SK-N-SH (cell line): Measurements from ENCODE around the gene TOX2. TPM values are rescaled to one million over a fixed set of nuclear protein-coding genes. Genes with fewer than 3 reads are reported as not detected.

Experiments
- CTCF ChIA-PET: fragments of 300-600, 350-600 bp; formaldehyde crosslinking; extraction: SDS; loops from one replicate; lab custom pipeline; 2021; lab: Yijun Ruan, JAX
- POLR2A ChIA-PET: fragments of 350-600 bp; sonication (Branson Sonifier 250); formaldehyde crosslinking; extraction: SDS; loops from one replicate; lab custom pipeline; 2020; ENCODE audit warnings: antibody characterized with exemption, inconsistent platforms; lab: Yijun Ruan, JAX
- DNase-seq: peaks from one replicate; pipeline ENCODE4 v3.0.0; 2012
- H2AFZ ChIP-seq: fragments of 200-600 bp; sonication (generic); 2 replicates; pipeline ENCODE4 v1.8.1; 2016; ENCODE audit warnings: antibody characterized with exemption, mild to moderate bottlenecking, low read depth
- H3F3A ChIP-seq: fragments of 200-600 bp; sonication (generic); replicated peaks from 2 replicates; pipeline ENCODE3; 2016; ENCODE audit warnings: antibody characterized with exemption, mild to moderate bottlenecking; ENCODE audit not compliant: insufficient read depth
- H3K27ac ChIP-seq, 2 experiments: fragments of 200-500 bp in 1 of 2; fragments of 200-600 bp in 1 of 2; sonication (Bioruptor generic) in 1 of 2; sonication (generic), shearing (Covaris generic) in 1 of 2; 2 replicates each; pipeline versions ENCODE4 v1.5.1 to v1.6.1; 2014 to 2016; ENCODE audit warnings: low read depth in 2 of 2, inconsistent platforms in 1 of 2, low read length in 1 of 2, mild to moderate bottlenecking in 1 of 2, mixed read lengths in 1 of 2
- H3K27me3 ChIP-seq: fragments of 200-600 bp; sonication (generic), shearing (Covaris generic); 2 replicates; pipeline ENCODE4 v1.6.1; 2016; ENCODE audit warnings: mixed run types; ENCODE audit not compliant: insufficient read depth
- H3K36me3 ChIP-seq, 2 experiments: fragments of 200-500 bp in 1 of 2; fragments of 200-600 bp in 1 of 2; sonication (Bioruptor generic) in 1 of 2; sonication (generic) in 1 of 2; replicated peaks in 1 of 2; 2 replicates each; pipeline versions ENCODE3 to v1.5.1; 2014 to 2016; ENCODE audit warnings: low read length in 1 of 2, mild to moderate bottlenecking in 1 of 2; ENCODE audit not compliant: insufficient read depth in 2 of 2, control insufficient read depth in 1 of 2
- H3K4me1 ChIP-seq, 2 experiments: fragments of 200-500 bp in 1 of 2; fragments of 200-600 bp in 1 of 2; sonication (Bioruptor generic) in 1 of 2; sonication (generic), shearing (Covaris generic) in 1 of 2; 2 replicates each; pipeline versions ENCODE4 v1.5.1 to v1.6.1; 2014 to 2016; ENCODE audit warnings: low read depth in 1 of 2, low read length in 1 of 2, mixed run types in 1 of 2; ENCODE audit not compliant: insufficient read depth in 2 of 2, control insufficient read depth in 1 of 2
- H3K4me2 ChIP-seq: fragments of 200-600 bp; sonication (generic), shearing (Covaris generic); 2 replicates; pipeline ENCODE4 v1.6.1; 2017; ENCODE audit warnings: mixed run types
- H3K4me3 ChIP-seq, 2 experiments: fragments of 200-500 bp in 1 of 2; fragments of 200-600 bp in 1 of 2; sonication (Bioruptor generic) in 1 of 2; sonication (generic), shearing (Covaris generic) in 1 of 2; 2 replicates each; pipeline versions ENCODE4 v1.5.1 to v1.8.1; 2014 to 2016; ENCODE audit warnings: low read depth in 2 of 2, inconsistent platforms in 1 of 2, low read length in 1 of 2, mild to moderate bottlenecking in 1 of 2, mixed read lengths in 1 of 2, moderate library complexity in 1 of 2
- H3K79me2 ChIP-seq: fragments of 200-600 bp; sonication (generic); 2 replicates; pipeline ENCODE4 v1.8.1; 2017; ENCODE audit warnings: mild to moderate bottlenecking; ENCODE audit not compliant: insufficient read depth
- H3K9ac ChIP-seq: fragments of 200-600 bp; sonication (generic); 2 replicates; pipeline ENCODE4 v1.6.1; 2017; ENCODE audit warnings: mixed run types
- H3K9me2 ChIP-seq: fragments of 200-600 bp; sonication (generic); 2 replicates; pipeline ENCODE4 v1.6.1; 2017; ENCODE audit warnings: mixed run types
- H3K9me3 ChIP-seq: fragments of 200-600 bp; sonication (generic); 2 replicates; pipeline ENCODE4 v1.6.1; 2017; ENCODE audit warnings: mixed run types, mild to moderate bottlenecking, moderate library complexity
- H4K20me1 ChIP-seq: fragments of 200-600 bp; sonication (generic); 2 replicates; pipeline ENCODE4 v1.6.1; 2017; ENCODE audit warnings: mild to moderate bottlenecking, mixed run types; ENCODE audit not compliant: insufficient read depth
- CHD2 ChIP-seq: fragments of 150-350 bp; IDR thresholded peaks from 2 replicates; pipeline ENCODE4 v1.6.1; 2018; ENCODE audit warnings: low read length; ENCODE audit not compliant: partially characterized antibody
- ELF1 ChIP-seq: IDR thresholded peaks from 2 replicates; pipeline ENCODE4 v1.4.0; 2012
- EP300 ChIP-seq, 2 experiments: IDR thresholded peaks; 2 replicates each; pipeline versions ENCODE4 v1.4.0 to v1.6.1; 2012; ENCODE audit warnings: borderline replicate concordance in 1 of 2, low read depth in 1 of 2, low read length in 1 of 2
- EZH2phosphoT487 ChIP-seq: fragments of 200-600 bp; sonication (generic); IDR thresholded peaks from 2 replicates; pipeline ENCODE4 v1.6.1; 2017; ENCODE audit warnings: low read depth, mixed run types, mild to moderate bottlenecking, antibody characterized with exemption, moderate library complexity, borderline replicate concordance
- GATA2 ChIP-seq: sonication (generic); formaldehyde crosslinking; IDR thresholded peaks from 2 replicates; pipeline ENCODE4 v1.5.0; 2020; ENCODE audit warnings: mild to moderate bottlenecking, missing genetic modification reagents
- JUND ChIP-seq: IDR thresholded peaks from 2 replicates; pipeline ENCODE4 v1.4.0; 2012
- NFIC ChIP-seq: IDR thresholded peaks from 2 replicates; pipeline ENCODE4 v1.4.0; 2012; ENCODE audit warnings: borderline replicate concordance
- POLR2AphosphoS5 ChIP-seq: IDR thresholded peaks from 2 replicates; pipeline ENCODE4 v1.6.1; 2012; ENCODE audit warnings: low read depth, low read length
- RAD21 ChIP-seq: IDR thresholded peaks from 2 replicates; pipeline ENCODE4 v1.6.1; 2012; ENCODE audit warnings: mild to moderate bottlenecking, low read length
- RCOR1 ChIP-seq: fragments of 150-350 bp; IDR thresholded peaks from 2 replicates; pipeline ENCODE4 v1.6.1; 2017; ENCODE audit warnings: antibody characterized with exemption, low read length
- RXRA ChIP-seq: IDR thresholded peaks from 2 replicates; pipeline ENCODE4 v1.4.0; 2012; ENCODE audit warnings: low read depth, mild to moderate bottlenecking, borderline replicate concordance
- SIN3A ChIP-seq: IDR thresholded peaks from 2 replicates; pipeline ENCODE4 v1.6.1; 2012; ENCODE audit warnings: low read depth, mild to moderate bottlenecking, low read length, moderate library complexity, borderline replicate concordance
- TCF12 ChIP-seq: IDR thresholded peaks from 2 replicates; pipeline ENCODE4 v1.4.0; 2012
- TEAD4 ChIP-seq: IDR thresholded peaks from 2 replicates; pipeline ENCODE4 v1.4.0; 2012; ENCODE audit warnings: mild to moderate bottlenecking, borderline replicate concordance; ENCODE audit not compliant: insufficient read depth
- WGBS: methylation state at CpG from one replicate; pipeline ENCODE4 v1.1.6; 2017; ENCODE audit warnings: low lambda C conversion rate; 5-methylcytosine and 5-hydroxymethylcytosine counted together
- polyA plus RNA-seq, 3 experiments: library from polyadenylated mRNA; depleted of rRNA; stranded (reverse); fragments of >200 nt; gene quantifications; 2 replicates each; pipeline ENCODE4 v1.2.3, GENCODE V29; 2012
- TF ChIP-seq, protein P1 (sequence below): fragments of 200-600 bp; sonication (generic); IDR thresholded peaks from 2 replicates; pipeline ENCODE4 v1.6.1; 2017; ENCODE audit warnings: antibody characterized with exemption, mild to moderate bottlenecking, moderate library complexity
- TF ChIP-seq, protein P2 (sequence below): IDR thresholded peaks from 2 replicates; pipeline ENCODE4 v1.4.0; 2012; ENCODE audit warnings: low read depth
- TF ChIP-seq, protein P3 (sequence below): IDR thresholded peaks from 2 replicates; pipeline ENCODE4; 2012

The TOX2 gene
- polyA plus RNA-seq, 1 of the 3 experiments (the other 2 are of a cell fraction) = 15.4 TPM

DNA sequence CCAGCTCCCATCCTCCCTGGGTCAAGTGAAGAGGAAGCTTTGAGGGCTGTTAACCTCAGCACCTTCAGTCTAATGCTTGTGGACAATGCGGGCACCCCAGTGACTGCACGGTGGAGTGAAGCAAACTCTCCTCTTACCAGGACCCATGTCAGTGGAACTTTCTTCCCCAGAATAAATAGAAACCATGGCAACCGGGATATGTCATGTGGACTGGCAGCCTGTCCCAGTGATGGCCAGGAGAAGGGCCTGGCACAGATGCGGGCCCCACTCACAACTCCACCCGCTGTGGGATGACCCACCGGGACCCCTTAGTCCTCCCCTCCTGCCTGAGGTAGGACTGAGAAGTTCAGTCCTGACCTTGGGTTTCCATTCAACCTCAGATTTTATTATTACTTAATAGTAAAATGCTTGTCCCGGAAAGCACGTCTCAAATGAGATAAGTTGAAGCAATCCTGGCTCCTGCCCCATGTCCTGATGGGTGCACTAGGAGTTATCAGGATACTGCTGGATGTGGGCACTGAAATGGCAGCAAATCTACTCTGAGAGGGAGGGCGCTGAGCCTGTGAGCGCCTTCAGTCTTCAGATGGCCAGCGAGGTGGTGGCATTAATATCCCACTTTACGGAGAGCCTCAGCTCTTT lies 23.5 kb downstream of the TOX2 start (continued):
- TF ChIP-seq, protein P1, sequence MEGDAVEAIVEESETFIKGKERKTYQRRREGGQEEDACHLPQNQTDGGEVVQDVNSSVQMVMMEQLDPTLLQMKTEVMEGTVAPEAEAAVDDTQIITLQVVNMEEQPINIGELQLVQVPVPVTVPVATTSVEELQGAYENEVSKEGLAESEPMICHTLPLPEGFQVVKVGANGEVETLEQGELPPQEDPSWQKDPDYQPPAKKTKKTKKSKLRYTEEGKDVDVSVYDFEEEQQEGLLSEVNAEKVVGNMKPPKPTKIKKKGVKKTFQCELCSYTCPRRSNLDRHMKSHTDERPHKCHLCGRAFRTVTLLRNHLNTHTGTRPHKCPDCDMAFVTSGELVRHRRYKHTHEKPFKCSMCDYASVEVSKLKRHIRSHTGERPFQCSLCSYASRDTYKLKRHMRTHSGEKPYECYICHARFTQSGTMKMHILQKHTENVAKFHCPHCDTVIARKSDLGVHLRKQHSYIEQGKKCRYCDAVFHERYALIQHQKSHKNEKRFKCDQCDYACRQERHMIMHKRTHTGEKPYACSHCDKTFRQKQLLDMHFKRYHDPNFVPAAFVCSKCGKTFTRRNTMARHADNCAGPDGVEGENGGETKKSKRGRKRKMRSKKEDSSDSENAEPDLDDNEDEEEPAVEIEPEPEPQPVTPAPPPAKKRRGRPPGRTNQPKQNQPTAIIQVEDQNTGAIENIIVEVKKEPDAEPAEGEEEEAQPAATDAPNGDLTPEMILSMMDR = no peak
- no peak for TF ChIP-seq ELF1
- TF ChIP-seq, all 33 proteins: peak for 0

DNA sequence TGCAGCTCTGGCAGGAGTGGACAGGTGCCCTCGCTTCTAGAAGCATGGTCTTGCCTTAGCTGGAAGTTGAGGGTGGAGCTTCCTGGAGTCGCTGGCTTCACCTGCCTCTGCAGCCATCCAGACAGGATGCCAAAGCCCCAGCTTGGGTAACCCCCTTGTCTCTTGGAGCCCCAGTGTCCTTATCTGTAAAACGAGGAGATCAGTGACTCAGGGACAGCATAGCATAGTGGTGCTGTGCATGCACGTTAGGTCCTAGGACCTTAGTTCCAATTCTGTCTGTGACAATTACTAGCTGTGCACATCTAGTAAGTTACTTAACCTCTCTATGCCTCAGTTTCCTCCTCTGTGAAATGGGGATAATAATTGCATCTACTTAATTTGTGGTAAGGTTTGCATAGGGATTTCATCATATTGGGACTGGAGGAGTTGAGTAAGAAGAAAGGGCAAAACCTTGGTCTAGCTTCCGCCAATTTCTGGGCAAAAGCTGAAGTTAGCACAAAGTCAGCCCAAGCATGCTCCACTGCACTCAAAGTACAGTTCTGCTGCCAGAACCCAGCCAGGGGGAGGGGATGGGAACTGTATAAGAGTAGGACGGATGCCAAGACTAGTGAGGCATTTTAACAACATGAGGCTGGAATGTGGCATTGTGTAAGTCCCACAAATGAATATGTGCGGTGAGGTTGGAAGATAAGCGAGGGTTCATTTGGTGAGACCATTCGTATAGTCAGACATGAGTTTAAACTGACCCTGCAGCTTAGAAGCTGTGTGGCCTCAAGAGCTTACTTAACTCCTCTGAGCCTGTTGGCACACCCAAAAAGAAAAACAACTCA lies 24.5 kb downstream of the TOX2 start:
- CTCF ChIA-PET = interaction anchor here (0.7 kb wide), 1 partner anchor 8 kb away, joined by 3 read pairs; no protein-coding TSS in a partner anchor
- H3K4me1 ChIP-seq = peaks cover 25 to 55% of the 10 kb centered on the region in 2 experiments; a peak in 3 of 4 replicates
- TF ChIP-seq TCF12 (peak; percentile 73), TEAD4 (peak; percentile 72; the same call in 1 of the 2 replicates), RAD21 (peak; percentile 5; the same call in 1 of the 2 replicates), SIN3A (peak; percentile 25; the same call in 1 of the 2 replicates), CHD2 (no peak), NFIC (peak; percentile 95), POLR2AphosphoS5 (peak; percentile 60; the same call in 1 of the 2 replicates), JUND (no peak), EZH2phosphoT487 (no peak), RCOR1 (peak; percentile 9; the same call in 1 of the 2 replicates), GATA2 (CRISPR knock-in tag) (no peak), RXRA (0 out of 2 replicates have a peak, but pooled peaks have one; percentile 34), EP300 (IDR thresholded peaks at IDR 0.05; ENCODE audit: borderline replicate concordance in 1 of 2, low read depth in 1 of 2, low read length in 1 of 2) (peak in 1 of 2 experiments; percentile 66; a peak in 1 of 4 replicates)
- TF ChIP-seq, protein P2, sequence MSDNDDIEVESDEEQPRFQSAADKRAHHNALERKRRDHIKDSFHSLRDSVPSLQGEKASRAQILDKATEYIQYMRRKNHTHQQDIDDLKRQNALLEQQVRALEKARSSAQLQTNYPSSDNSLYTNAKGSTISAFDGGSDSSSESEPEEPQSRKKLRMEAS = peak; percentile 68
- TF ChIP-seq, protein P3, sequence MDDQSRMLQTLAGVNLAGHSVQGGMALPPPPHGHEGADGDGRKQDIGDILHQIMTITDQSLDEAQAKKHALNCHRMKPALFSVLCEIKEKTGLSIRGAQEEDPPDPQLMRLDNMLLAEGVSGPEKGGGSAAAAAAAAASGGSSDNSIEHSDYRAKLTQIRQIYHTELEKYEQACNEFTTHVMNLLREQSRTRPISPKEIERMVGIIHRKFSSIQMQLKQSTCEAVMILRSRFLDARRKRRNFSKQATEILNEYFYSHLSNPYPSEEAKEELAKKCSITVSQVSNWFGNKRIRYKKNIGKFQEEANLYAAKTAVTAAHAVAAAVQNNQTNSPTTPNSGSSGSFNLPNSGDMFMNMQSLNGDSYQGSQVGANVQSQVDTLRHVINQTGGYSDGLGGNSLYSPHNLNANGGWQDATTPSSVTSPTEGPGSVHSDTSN = 0 out of 2 replicates have a peak, but pooled peaks have one; percentile 22
- TF ChIP-seq, all 33 proteins: peak for 11
- WGBS = 33% methylated on average over 7 of the region's 9 CpGs
- no peaks in the 10 kb centered on the region for H3K79me2 ChIP-seq
- no peaks in the 10 kb centered on the region for H3K9me3 ChIP-seq
- POLR2A ChIA-PET = no interaction called here
- no peak overlapping the region for H3K4me3 ChIP-seq
- H2AFZ ChIP-seq = no peak overlapping the region
- H3K9ac ChIP-seq = no peak overlapping the region; the same call in 1 of the 2 replicates
- H3K27ac ChIP-seq = peak overlapping the region in 1 of 2 experiments; percentile 64; a peak in 2 of 4 replicates
- H3K9me2 ChIP-seq = no peaks in the 10 kb centered on the region
- peak overlapping the region; percentile 46 for H3K4me2 ChIP-seq
- DNase-seq = no peak
- no peaks in the 10 kb centered on the region for H3K36me3 ChIP-seq
- H4K20me1 ChIP-seq = no peaks in the 10 kb centered on the region
- H3F3A ChIP-seq = peaks cover 5% of the 10 kb centered on the region
- H3K27me3 ChIP-seq = no peaks in the 10 kb centered on the region
